ENCODE measurements around the gene WDR5.

Gene WDR5

DNA sequence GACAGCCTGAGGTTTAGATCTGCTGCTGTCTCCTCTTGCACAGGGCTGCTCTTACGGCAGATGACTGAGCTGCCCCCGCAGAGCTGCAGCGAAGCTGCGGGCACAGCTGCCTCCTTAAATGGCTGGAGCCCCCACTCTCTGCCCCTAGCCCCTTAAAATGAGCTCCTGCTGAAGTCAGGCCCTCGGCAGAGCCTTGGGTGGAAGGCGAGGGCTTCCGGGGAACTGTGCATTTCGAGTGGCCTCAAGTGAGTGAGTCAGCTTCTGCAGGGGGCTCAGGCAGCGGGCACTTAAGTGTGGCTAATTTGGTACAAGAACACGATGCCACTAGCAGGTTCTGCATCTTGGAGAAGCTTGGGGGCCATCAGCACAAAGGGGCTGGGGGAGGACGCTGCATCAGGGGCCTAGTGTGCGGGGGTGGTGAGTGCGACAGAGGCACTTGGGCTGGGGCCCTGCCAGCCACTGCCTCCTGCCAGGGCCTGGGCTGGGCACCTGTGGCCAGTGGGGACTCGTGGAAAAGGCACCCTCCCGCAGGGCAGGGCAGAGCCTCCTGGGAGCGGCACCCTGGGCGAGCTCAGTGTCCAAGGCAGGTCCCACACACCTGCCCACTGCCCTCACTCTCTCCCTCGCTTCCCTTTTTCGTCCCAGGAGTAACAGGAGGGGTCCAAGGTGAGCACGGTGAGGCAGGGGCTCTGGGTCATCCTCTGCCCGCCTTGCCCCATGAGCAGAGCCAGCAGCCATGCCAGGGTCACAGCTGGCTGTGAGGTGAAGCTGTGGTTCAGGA, 57.3 kb downstream of the WDR5 start:
- peaks cover 10% of the 10 kb centered on the region for H3K4me1 ChIP-seq (ENCODE audit: control insufficient read depth, insufficient read depth, low read length)
- peaks cover 16% of the 10 kb centered on the region for H3K27me3 ChIP-seq (replicated peaks; ENCODE audit: control insufficient read depth, insufficient read depth, low read length)
- H3K9me3 ChIP-seq (ENCODE audit: control insufficient read depth, low read length): peaks cover 3% of the 10 kb centered on the region
- no peak overlapping the region for H3K4me3 ChIP-seq (ENCODE audit: low read length)
- DNase-seq (ENCODE audit: low read depth): no peak
- H3K36me3 ChIP-seq (ENCODE audit: control insufficient read depth, insufficient read depth, low read length, severe bottlenecking): no peaks in the 10 kb centered on the region
- no peak overlapping the region for H3K9ac ChIP-seq (ENCODE audit: low read length)

DNA sequence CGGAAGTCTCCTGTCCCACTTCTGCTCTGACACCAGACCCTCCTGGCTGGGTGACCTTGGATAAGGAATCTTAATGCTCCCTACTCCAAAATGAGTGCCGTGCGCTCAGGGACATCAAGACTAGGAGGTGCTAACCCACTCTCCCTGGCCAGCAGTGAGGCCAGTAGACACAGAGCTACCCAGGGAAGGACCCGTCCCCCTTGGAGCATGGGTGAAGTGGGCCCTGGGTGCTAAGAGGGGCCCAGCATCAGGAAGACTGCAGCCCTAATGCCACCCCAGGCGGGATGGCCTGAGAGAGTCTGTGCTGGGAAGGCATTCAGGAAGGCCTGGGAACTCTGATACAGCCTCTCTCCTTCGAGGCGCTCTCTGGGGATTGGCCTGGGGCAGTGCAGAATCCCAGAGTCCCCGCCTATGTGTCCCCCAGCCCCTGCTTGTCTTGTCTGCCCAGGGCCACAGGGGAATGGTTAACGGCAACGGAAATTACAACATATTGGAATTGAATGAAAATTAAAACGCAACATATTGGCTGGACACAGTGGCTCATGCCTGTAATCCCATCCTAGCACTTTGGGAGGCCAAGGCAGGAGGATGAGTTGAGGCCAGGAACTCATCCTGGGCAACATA, 58.1 kb downstream of the WDR5 start:
- Histone ChIP-seq H3K36me3 (ENCODE audit: control insufficient read depth, insufficient read depth, low read length, severe bottlenecking) (no peaks in the 10 kb centered on the region), H3K4me1 (ENCODE audit: control insufficient read depth, insufficient read depth, low read length) (peaks cover 1% of the 10 kb centered on the region), H3K9me3 (ENCODE audit: control insufficient read depth, low read length) (peaks cover 3% of the 10 kb centered on the region), H3K27me3 (replicated peaks; ENCODE audit: control insufficient read depth, insufficient read depth, low read length) (peaks cover 16% of the 10 kb centered on the region), H3K9ac (ENCODE audit: low read length) (no peak overlapping the region), H3K4me3 (ENCODE audit: low read length) (no peak overlapping the region)
- no peak for DNase-seq (ENCODE audit: low read depth)

GRCh38 chr9:134195558-134195957, 59.7 kb downstream of the WDR5 start:
- peaks cover 3% of the 10 kb centered on the region for H3K9me3 ChIP-seq (ENCODE audit: control insufficient read depth, low read length)
- DNase-seq (ENCODE audit: low read depth): no peak
- H3K9ac ChIP-seq (ENCODE audit: low read length): no peak overlapping the region
- no peaks in the 10 kb centered on the region for H3K36me3 ChIP-seq (ENCODE audit: control insufficient read depth, insufficient read depth, low read length, severe bottlenecking)
- peaks cover 16% of the 10 kb centered on the region for H3K27me3 ChIP-seq (replicated peaks; ENCODE audit: control insufficient read depth, insufficient read depth, low read length)
- H3K4me1 ChIP-seq (ENCODE audit: control insufficient read depth, insufficient read depth, low read length): no peaks in the 10 kb centered on the region
- H3K4me3 ChIP-seq (ENCODE audit: low read length): no peak overlapping the region

DNA sequence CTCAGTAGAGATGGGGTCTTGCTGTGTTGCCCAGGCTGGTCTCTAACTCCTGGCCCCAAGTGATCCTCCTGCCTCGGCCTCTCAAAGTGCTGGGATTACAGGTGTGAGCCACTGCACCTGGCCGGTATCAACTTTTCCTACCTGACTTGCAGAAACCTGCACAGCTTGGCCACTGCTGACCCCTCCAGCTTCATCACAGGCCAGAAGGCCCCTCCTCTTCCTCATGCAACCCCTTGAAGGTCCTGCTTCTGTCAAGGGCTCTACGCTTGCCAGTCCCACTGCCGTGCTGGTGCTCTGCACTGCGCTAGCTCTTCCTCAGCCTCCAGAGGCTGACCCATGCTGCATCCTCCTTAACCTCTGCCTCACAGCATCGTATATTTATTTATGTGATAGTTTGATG, 61.0 kb downstream of the WDR5 start:
- Histone ChIP-seq H3K4me1 (ENCODE audit: control insufficient read depth, insufficient read depth, low read length) (no peaks in the 10 kb centered on the region), H3K9ac (ENCODE audit: low read length) (no peak overlapping the region), H3K4me3 (ENCODE audit: low read length) (no peak overlapping the region), H3K36me3 (ENCODE audit: control insufficient read depth, insufficient read depth, low read length, severe bottlenecking) (no peaks in the 10 kb centered on the region), H3K9me3 (ENCODE audit: control insufficient read depth, low read length) (peaks cover 3% of the 10 kb centered on the region), H3K27me3 (replicated peaks; ENCODE audit: control insufficient read depth, insufficient read depth, low read length) (peaks cover 13% of the 10 kb centered on the region)
- DNase-seq (ENCODE audit: low read depth): no peak

- H3K9ac ChIP-seq (ENCODE audit: low read length): no peak overlapping the region
- H3K27me3 ChIP-seq (replicated peaks; ENCODE audit: control insufficient read depth, insufficient read depth, low read length): peaks cover 7% of the 10 kb centered on the region
- no peaks in the 10 kb centered on the region for H3K4me1 ChIP-seq (ENCODE audit: control insufficient read depth, insufficient read depth, low read length)
- H3K4me3 ChIP-seq (ENCODE audit: low read length): no peak overlapping the region
- H3K9me3 ChIP-seq (ENCODE audit: control insufficient read depth, low read length): peaks cover 14% of the 10 kb centered on the region
- no peak for DNase-seq (ENCODE audit: low read depth)
- no peaks in the 10 kb centered on the region for H3K36me3 ChIP-seq (ENCODE audit: control insufficient read depth, insufficient read depth, low read length, severe bottlenecking)
Observed at GRCh38 chr9:134198791-134199190, 62.9 kb downstream of the WDR5 start.

DNA sequence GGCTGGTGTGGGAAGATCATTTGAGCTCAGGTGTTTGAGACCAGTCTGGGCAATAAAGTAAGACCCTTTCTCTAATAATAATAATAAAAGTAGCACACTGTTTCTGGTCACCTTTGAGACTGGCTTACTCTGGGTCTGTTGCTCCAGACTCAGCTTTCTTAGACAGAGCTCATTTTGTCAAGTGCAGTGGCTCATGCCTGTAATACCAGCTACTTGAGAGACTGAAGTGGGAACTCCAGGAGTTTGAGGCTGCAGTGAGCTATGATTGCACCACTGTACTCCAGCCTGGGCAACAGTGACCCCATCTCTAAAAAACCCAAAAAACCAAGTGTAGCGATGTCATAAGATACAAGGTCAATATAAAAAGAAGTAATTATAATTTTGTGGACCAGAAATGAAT, 64.8 kb downstream of the WDR5 start:
- Histone ChIP-seq H3K4me1 (ENCODE audit: control insufficient read depth, insufficient read depth, low read length) (peaks cover 10% of the 10 kb centered on the region), H3K4me3 (ENCODE audit: low read length) (no peak overlapping the region), H3K9ac (ENCODE audit: low read length) (no peak overlapping the region), H3K27me3 (replicated peaks; ENCODE audit: control insufficient read depth, insufficient read depth, low read length) (peaks cover 4% of the 10 kb centered on the region), H3K36me3 (ENCODE audit: control insufficient read depth, insufficient read depth, low read length, severe bottlenecking) (no peaks in the 10 kb centered on the region), H3K9me3 (ENCODE audit: control insufficient read depth, low read length) (peaks cover 23% of the 10 kb centered on the region)
- no peak for DNase-seq (ENCODE audit: low read depth)

DNA sequence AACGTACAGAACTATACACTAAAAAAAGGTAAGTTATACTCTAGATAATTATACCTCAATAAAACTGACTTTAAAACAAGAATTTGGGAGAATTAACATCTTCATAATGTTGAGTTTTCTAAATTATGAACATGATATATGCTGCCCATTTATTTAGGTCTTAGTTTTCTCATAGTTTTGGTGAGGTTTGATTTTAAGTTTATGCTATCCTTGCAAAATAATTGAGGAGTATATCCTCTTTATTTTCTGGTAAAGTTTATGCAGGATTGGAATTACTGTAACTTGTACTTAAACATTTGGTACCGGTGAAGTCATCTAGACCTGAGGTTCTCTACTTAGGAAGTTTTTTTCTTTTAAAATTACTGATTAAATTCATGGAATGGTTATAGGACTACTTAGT, 67.3 kb downstream of the WDR5 start:
- Histone ChIP-seq H3K36me3 (ENCODE audit: control insufficient read depth, insufficient read depth, low read length, severe bottlenecking) (no peaks in the 10 kb centered on the region), H3K9me3 (ENCODE audit: control insufficient read depth, low read length) (peaks cover 20% of the 10 kb centered on the region), H3K9ac (ENCODE audit: low read length) (no peak overlapping the region), H3K4me1 (ENCODE audit: control insufficient read depth, insufficient read depth, low read length) (peaks cover 16% of the 10 kb centered on the region), H3K27me3 (replicated peaks; ENCODE audit: control insufficient read depth, insufficient read depth, low read length) (no peaks in the 10 kb centered on the region), H3K4me3 (ENCODE audit: low read length) (no peak overlapping the region)
- DNase-seq (ENCODE audit: low read depth): no peak

DNA sequence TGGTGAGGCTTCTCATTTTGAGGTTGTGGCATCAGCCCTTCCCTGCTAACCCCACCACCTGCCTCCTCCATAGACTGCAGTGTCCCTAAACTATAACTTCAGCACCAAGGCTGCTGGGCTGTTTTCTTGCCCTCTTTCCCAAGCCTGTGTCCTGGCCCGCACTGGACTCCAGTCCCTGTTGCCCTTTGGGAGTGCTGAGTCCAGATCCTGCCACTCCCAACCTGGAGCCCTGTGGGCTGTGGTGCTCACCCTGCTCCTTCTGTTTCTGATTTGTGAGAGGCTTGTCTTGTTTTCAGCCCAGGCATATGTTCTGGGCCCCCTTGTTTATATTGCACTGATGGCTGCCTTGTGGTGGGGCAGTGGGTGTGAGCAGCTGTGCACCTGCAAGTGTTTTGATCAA, 68.2 kb downstream of the WDR5 start:
- no peaks in the 10 kb centered on the region for H3K27me3 ChIP-seq (replicated peaks; ENCODE audit: control insufficient read depth, insufficient read depth, low read length)
- H3K4me3 ChIP-seq (ENCODE audit: low read length): no peak overlapping the region
- no peaks in the 10 kb centered on the region for H3K36me3 ChIP-seq (ENCODE audit: control insufficient read depth, insufficient read depth, low read length, severe bottlenecking)
- no peak for DNase-seq (ENCODE audit: low read depth)
- H3K4me1 ChIP-seq (ENCODE audit: control insufficient read depth, insufficient read depth, low read length): peaks cover 24% of the 10 kb centered on the region
- H3K9me3 ChIP-seq (ENCODE audit: control insufficient read depth, low read length): peaks cover 20% of the 10 kb centered on the region
- H3K9ac ChIP-seq (ENCODE audit: low read length): no peak overlapping the region

DNA sequence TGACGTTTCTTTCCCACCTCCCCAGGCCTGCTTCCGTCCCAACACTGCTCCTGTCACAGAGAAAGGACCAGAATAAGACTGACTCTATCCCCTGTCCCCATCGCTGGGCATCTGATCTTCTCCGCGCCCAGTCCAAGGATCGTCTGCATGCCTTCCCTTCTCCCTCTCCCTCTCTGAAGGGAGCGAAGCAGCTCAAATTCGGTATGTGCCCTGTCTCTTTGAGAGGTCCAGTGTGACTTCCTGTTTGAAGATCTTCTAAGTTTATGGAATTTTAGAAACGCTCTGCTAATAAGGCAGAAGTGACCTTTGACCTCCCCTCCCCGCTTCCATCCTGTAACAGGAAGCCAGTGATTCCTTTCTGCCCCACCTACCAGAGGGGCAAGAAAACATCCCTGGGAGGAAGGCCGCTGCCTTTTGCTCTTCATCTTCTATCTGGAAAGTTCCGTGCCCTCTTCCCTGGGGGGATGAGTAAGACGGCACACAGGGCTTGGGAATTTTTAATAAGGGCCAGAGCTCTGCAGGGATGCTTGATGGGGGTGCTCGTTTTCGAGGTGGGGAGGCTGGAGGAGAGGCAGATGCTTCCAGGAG, 69.2 kb downstream of the WDR5 start:
- no peak for DNase-seq (ENCODE audit: low read depth)
- H3K9ac ChIP-seq (ENCODE audit: low read length): peak overlapping the region; percentile 34

GRCh38 chr9:134205672-134206310, 69.9 kb downstream of the WDR5 start:
- peaks cover 36% of the 10 kb centered on the region for H3K4me1 ChIP-seq (ENCODE audit: control insufficient read depth, insufficient read depth, low read length)
- peak overlapping the region; percentile 6 for H3K9ac ChIP-seq (ENCODE audit: low read length)
- peaks cover 20% of the 10 kb centered on the region for H3K9me3 ChIP-seq (ENCODE audit: control insufficient read depth, low read length)
- no peaks in the 10 kb centered on the region for H3K27me3 ChIP-seq (replicated peaks; ENCODE audit: control insufficient read depth, insufficient read depth, low read length)
- H3K36me3 ChIP-seq (ENCODE audit: control insufficient read depth, insufficient read depth, low read length, severe bottlenecking): no peaks in the 10 kb centered on the region
- DNase-seq (ENCODE audit: low read depth): no peak
- peak overlapping the region; percentile 24 for H3K4me3 ChIP-seq (ENCODE audit: low read length)

More for the DNA sequence above, 69.2 kb downstream of the WDR5 start:
- Histone ChIP-seq H3K27me3 (replicated peaks; ENCODE audit: control insufficient read depth, insufficient read depth, low read length) (no peaks in the 10 kb centered on the region), H3K4me3 (ENCODE audit: low read length) (no peak overlapping the region), H3K4me1 (ENCODE audit: control insufficient read depth, insufficient read depth, low read length) (peaks cover 30% of the 10 kb centered on the region), H3K9me3 (ENCODE audit: control insufficient read depth, low read length) (peaks cover 20% of the 10 kb centered on the region), H3K36me3 (ENCODE audit: control insufficient read depth, insufficient read depth, low read length, severe bottlenecking) (no peaks in the 10 kb centered on the region)

Measured in adipocyte (in vitro differentiated cells).